ENCODE data around the gene TMEM128.
"Not testable (repeated sequence)": the region's sequence is repeated elsewhere in the genome, so short reads cannot be mapped to it uniquely, and the experiment has no call there.

The TMEM128 gene

GRCh38 chr4:4254666-4255065 lies 6.6 kb upstream of the TMEM128 start:
- DNase-seq, result no peak

- DNase-seq, result no peak
Measured at GRCh38 chr4:4254199-4254598, 6.2 kb upstream of the TMEM128 start.

GRCh38 chr4:4249866-4250265 lies 1.8 kb upstream of the TMEM128 start:
- DNase-seq, result no peak

GRCh38 chr4:4249342-4249741 lies 1.3 kb upstream of the TMEM128 start:
- not testable (repeated sequence) for DNase-seq

- no peak for DNase-seq
Measured at GRCh38 chr4:4248885-4249203, 821 bp upstream of the TMEM128 start.

- DNase-seq, result peak; percentile 31
Measured at GRCh38 chr4:4247696-4248028, 361 bp downstream of the TMEM128 start.

GRCh38 chr4:4245172-4245571 lies 2.9 kb downstream of the TMEM128 start:
- DNase-seq, result no peak

- not testable (repeated sequence) for DNase-seq
Measured at GRCh38 chr4:4239551-4239950, 8.5 kb downstream of the TMEM128 start.

GRCh38 chr4:4233610-4234009 lies 14.4 kb downstream of the TMEM128 start:
- no peak for DNase-seq

- no peak for DNase-seq
Measured at GRCh38 chr4:4228356-4228668, 19.7 kb downstream of the TMEM128 start.

GRCh38 chr4:4227510-4228355 lies 20.3 kb downstream of the TMEM128 start:
- DNase-seq, result no peak

- DNase-seq, result no peak
Measured at GRCh38 chr4:4226606-4227438, 21.2 kb downstream of the TMEM128 start, which contains the start of gene OTOP1. TSS of gene OTOP1 (minus strand) at chr4:4226929. CDS start at chr4:4226864, 65 bp downstream.

- no peak for DNase-seq
Measured at GRCh38 chr4:4225915-4226605, 22.0 kb downstream of the TMEM128 start.

GRCh38 chr4:4217113-4217512 lies 30.9 kb downstream of the TMEM128 start:
- no peak for DNase-seq

GRCh38 chr4:4216648-4217047 lies 31.4 kb downstream of the TMEM128 start:
- no peak for DNase-seq

GRCh38 chr4:4213674-4214073 lies 34.3 kb downstream of the TMEM128 start:
- not testable (repeated sequence) for DNase-seq

GRCh38 chr4:4206204-4206603 lies 41.8 kb downstream of the TMEM128 start:
- DNase-seq, result no peak

GRCh38 chr4:4204401-4204745 lies 43.6 kb downstream of the TMEM128 start:
- DNase-seq, result no peak

- DNase-seq, result no peak
Measured at GRCh38 chr4:4203688-4204400, 44.2 kb downstream of the TMEM128 start.

- DNase-seq, result no peak
Measured at GRCh38 chr4:4202510-4202909, 45.5 kb downstream of the TMEM128 start.

- no peak for DNase-seq
Measured at GRCh38 chr4:4200624-4201023, 47.4 kb downstream of the TMEM128 start.

- DNase-seq, result no peak
Measured at GRCh38 chr4:4195354-4195753, 52.7 kb downstream of the TMEM128 start.

GRCh38 chr4:4188557-4188956 lies 59.5 kb downstream of the TMEM128 start:
- DNase-seq, result peak; percentile 8
